ENCODE results near the gene BRD1. TPM values are rescaled to one million over a fixed set of nuclear protein-coding genes. Genes with fewer than 3 reads are reported as not detected.

BRD1 gene
- total RNA-seq, 1 experiment from 2014 or later = 51.2 TPM

- no TSS peak for BruUV-seq (replicated peaks)
- Histone ChIP-seq H3K36me3 (ENCODE audit: insufficient read depth, low read length, poor library complexity, severe bottlenecking) (no peaks in the 10 kb centered on the region), H3K9me3 (ENCODE audit: low read depth, low read length, poor library complexity, severe bottlenecking) (no peaks in the 10 kb centered on the region), H3K27me3 (replicated peaks; ENCODE audit: insufficient read depth, low read depth, low read length, poor library complexity) (no peaks in the 10 kb centered on the region), H3K4me3 (ENCODE audit: low read depth, low read length, poor library complexity, severe bottlenecking) (no peak overlapping the region), H3K27ac (ENCODE audit: low read depth, low read length, poor library complexity, severe bottlenecking) (no peak overlapping the region), H3K4me1 (ENCODE audit: insufficient read depth, low read length, poor library complexity, severe bottlenecking) (peaks cover 6% of the 10 kb centered on the region)
- TF ChIP-seq EZH2 (IDR thresholded peaks at IDR 0.05; ENCODE audit: borderline replicate concordance, low read depth, low read length, poor library complexity, severe bottlenecking) = no peak
- no peak for TF ChIP-seq CTCF (conservative IDR thresholded peaks at IDR 0.05; ENCODE audit: low read depth, low read length)
- DNase-seq (ENCODE audit: low spot score) = no peak
- ChIA-PET POLR2A (ENCODE audit: low non-redundant PET) (no interaction called here), CTCF (no interaction called here)
- intact Hi-C loops (cut with micrococcal nuclease; ENCODE audit: unreplicated experiment) = no loop called here
Measured at GRCh38 chr22:49760630-49761571, 66.8 kb downstream of the BRD1 start.

DNA sequence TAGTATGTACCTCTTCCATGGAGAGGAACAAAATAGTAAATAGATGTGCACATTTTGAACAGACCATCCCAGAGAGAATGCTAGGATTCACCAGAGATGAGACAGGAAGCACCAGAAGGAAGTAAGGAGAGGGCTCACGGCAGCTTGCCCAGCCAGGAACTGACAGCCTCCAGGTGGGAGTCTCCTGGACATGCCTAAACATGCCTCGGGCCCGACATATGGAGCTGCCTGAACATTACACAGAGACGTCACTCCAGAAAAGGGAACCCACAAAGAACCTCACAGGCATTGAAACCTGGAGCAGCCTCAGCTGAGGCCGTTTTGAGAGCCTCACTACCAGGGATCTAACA, 67.4 kb downstream of the BRD1 start:
- no TSS peak for BruUV-seq (replicated peaks)
- intact Hi-C loops (cut with micrococcal nuclease; ENCODE audit: unreplicated experiment) = no loop called here
- Histone ChIP-seq H3K27me3 (replicated peaks; ENCODE audit: insufficient read depth, low read depth, low read length, poor library complexity) (no peaks in the 10 kb centered on the region), H3K36me3 (ENCODE audit: insufficient read depth, low read length, poor library complexity, severe bottlenecking) (no peaks in the 10 kb centered on the region), H3K4me1 (ENCODE audit: insufficient read depth, low read length, poor library complexity, severe bottlenecking) (peaks cover 6% of the 10 kb centered on the region), H3K9me3 (ENCODE audit: low read depth, low read length, poor library complexity, severe bottlenecking) (no peaks in the 10 kb centered on the region), H3K4me3 (ENCODE audit: low read depth, low read length, poor library complexity, severe bottlenecking) (no peak overlapping the region), H3K27ac (ENCODE audit: low read depth, low read length, poor library complexity, severe bottlenecking) (no peak overlapping the region)
- no peak for DNase-seq (ENCODE audit: low spot score)
- CTCF ChIA-PET = no interaction called here
- no peak for TF ChIP-seq CTCF (conservative IDR thresholded peaks at IDR 0.05; ENCODE audit: low read depth, low read length)
- TF ChIP-seq EZH2 (IDR thresholded peaks at IDR 0.05; ENCODE audit: borderline replicate concordance, low read depth, low read length, poor library complexity, severe bottlenecking) = no peak
- POLR2A ChIA-PET (ENCODE audit: low non-redundant PET) = no interaction called here

DNA sequence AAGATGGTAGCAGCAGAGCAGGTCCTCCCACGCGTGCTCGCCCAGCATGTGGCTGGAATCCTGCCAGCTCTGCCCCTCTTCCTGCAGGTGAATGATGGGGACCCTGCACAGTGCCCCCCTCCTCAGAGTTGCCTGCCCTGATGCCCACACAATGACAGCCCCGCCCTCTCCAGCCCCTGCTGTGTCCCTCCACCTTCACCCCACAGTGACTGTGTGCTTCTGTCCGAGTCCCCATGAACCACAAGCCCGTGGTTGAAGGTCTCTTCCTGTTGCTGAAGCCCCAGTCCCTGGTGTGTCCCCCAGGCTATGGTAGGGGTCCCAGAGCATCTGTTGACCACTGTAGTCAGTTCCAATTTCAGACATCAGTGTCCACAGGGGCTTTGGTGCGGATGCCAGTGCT, 71.0 kb downstream of the BRD1 start:
- no peaks in the 10 kb centered on the region for H3K4me1 ChIP-seq (ENCODE audit: insufficient read depth, low read length, poor library complexity, severe bottlenecking)
- H3K9me3 ChIP-seq (ENCODE audit: low read depth, low read length, poor library complexity, severe bottlenecking) = no peaks in the 10 kb centered on the region
- no peak for TF ChIP-seq EZH2 (IDR thresholded peaks at IDR 0.05; ENCODE audit: borderline replicate concordance, low read depth, low read length, poor library complexity, severe bottlenecking)
- TF ChIP-seq CTCF (conservative IDR thresholded peaks at IDR 0.05; ENCODE audit: low read depth, low read length) = no peak
- ChIA-PET CTCF (no interaction called here), POLR2A (ENCODE audit: low non-redundant PET) (no interaction called here)
- H3K27me3 ChIP-seq (replicated peaks; ENCODE audit: insufficient read depth, low read depth, low read length, poor library complexity) = no peaks in the 10 kb centered on the region
- no peaks in the 10 kb centered on the region for H3K36me3 ChIP-seq (ENCODE audit: insufficient read depth, low read length, poor library complexity, severe bottlenecking)
- DNase-seq (ENCODE audit: low spot score) = no peak
- no peak overlapping the region for H3K4me3 ChIP-seq (ENCODE audit: low read depth, low read length, poor library complexity, severe bottlenecking)
- BruUV-seq (replicated peaks) = no TSS peak
- intact Hi-C loops (cut with micrococcal nuclease; ENCODE audit: unreplicated experiment) = no loop called here
- H3K27ac ChIP-seq (ENCODE audit: low read depth, low read length, poor library complexity, severe bottlenecking) = no peak overlapping the region

Measured in A673 (cell line).